Breast epithelium (tissue), 3 donors: ENCODE measurements around the gene KSR2.

Source experiments
- POLR2A ChIP-seq: fragments of 450-650 bp; IDR thresholded peaks from one replicate; pipeline ENCODE4 v1.6.1; 2016; ENCODE audit warnings: antibody characterized with exemption, mild to moderate bottlenecking, moderate library complexity
- POLR2AphosphoS5 ChIP-seq, 3 donors: sonication (generic); formaldehyde crosslinking; IDR thresholded peaks; one replicate each; pipeline ENCODE4 v1.6.1; 2017; ENCODE audit warnings: antibody characterized with exemption in 3 of 3
- TF ChIP-seq, protein P1 (sequence below), 3 donors: fragments of 450-650 bp; IDR thresholded peaks; one replicate each; pipeline ENCODE4 v1.5.1; 2016 to 2017; ENCODE audit warnings: antibody characterized with exemption in 3 of 3, mild to moderate bottlenecking in 3 of 3, moderate library complexity in 3 of 3

DNA sequence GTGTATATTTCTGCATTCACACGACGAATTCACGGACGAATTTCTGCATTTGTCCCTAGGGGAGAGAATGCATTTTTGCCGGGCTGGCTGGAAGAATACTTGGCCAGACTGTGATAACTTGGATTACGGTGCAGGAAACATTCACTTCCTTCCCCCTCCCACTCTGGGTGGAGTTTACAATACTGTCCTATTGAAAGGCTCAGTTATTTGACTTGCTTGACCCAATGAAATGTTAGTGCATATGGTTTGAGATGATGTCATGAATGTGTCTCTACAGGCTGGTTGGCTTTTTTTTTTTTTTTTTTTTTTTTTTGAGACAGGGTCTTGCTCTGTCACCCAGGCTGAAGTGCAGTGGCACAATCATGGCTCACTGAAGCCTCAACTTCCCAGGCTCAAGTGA is 516.7 kb downstream of the KSR2 start:
- TF ChIP-seq, protein P1, sequence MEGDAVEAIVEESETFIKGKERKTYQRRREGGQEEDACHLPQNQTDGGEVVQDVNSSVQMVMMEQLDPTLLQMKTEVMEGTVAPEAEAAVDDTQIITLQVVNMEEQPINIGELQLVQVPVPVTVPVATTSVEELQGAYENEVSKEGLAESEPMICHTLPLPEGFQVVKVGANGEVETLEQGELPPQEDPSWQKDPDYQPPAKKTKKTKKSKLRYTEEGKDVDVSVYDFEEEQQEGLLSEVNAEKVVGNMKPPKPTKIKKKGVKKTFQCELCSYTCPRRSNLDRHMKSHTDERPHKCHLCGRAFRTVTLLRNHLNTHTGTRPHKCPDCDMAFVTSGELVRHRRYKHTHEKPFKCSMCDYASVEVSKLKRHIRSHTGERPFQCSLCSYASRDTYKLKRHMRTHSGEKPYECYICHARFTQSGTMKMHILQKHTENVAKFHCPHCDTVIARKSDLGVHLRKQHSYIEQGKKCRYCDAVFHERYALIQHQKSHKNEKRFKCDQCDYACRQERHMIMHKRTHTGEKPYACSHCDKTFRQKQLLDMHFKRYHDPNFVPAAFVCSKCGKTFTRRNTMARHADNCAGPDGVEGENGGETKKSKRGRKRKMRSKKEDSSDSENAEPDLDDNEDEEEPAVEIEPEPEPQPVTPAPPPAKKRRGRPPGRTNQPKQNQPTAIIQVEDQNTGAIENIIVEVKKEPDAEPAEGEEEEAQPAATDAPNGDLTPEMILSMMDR (IDR thresholded peaks at IDR 0.05): no peak
- TF ChIP-seq POLR2A: no peak
- no peak for TF ChIP-seq POLR2AphosphoS5 (IDR thresholded peaks at IDR 0.05)
